ENCODE data around the gene AGPS. TPM values are rescaled to one million over a fixed set of nuclear protein-coding genes. Genes with fewer than 3 reads are reported as not detected.
A peak's percentile ranks its signal among the peaks of the same experiment; 100 is the strongest.

The AGPS gene
- total and polyA plus RNA-seq, 2 of the 13 experiments (the other 11 are each of a cell fraction or from before 2014, with no cell fraction given): 39.4 to 99.0 TPM

GRCh38 chr2:177405029-177405692 is 12.6 kb downstream of the AGPS start (continued):
- TF ChIP-seq ZBTB40 (IDR thresholded peaks at IDR 0.05) (no peak), ZBTB40 (CRISPR knock-in tag; IDR thresholded peaks at IDR 0.05) (no peak), NPAS2 (CRISPR knock-in tag; IDR thresholded peaks at IDR 0.05; ENCODE audit: borderline replicate concordance) (no peak), ZNF318 (CRISPR knock-in tag; IDR thresholded peaks at IDR 0.05) (no peak), THAP11 (CRISPR knock-in tag; IDR thresholded peaks at IDR 0.05) (0 out of 2 replicates have a peak, but pooled peaks have one; percentile 27), JUNB (CRISPR knock-in tag; IDR thresholded peaks at IDR 0.05; ENCODE audit: borderline replicate concordance) (no peak), SATB2 (CRISPR knock-in tag; IDR thresholded peaks at IDR 0.05) (no peak), E2F5 (CRISPR knock-in tag; conservative IDR thresholded peaks at IDR 0.05) (no peak), MBNL3 (CRISPR knock-in tag; conservative IDR thresholded peaks at IDR 0.05) (no peak), KDM5B (CRISPR knock-in tag; IDR thresholded peaks at IDR 0.05; ENCODE audit: borderline replicate concordance) (no peak), BRD4 (CRISPR knock-in tag; IDR thresholded peaks at IDR 0.05) (no peak)
